NCI-H1417 (cell line): ENCODE data around the gene PTPRM.

Experiments used
- DNase-seq, 3 experiments: peaks; one replicate each; lab custom pipeline; 2025; lab: John Stamatoyannopoulos, UW

Gene PTPRM

GRCh38 chr18:8004792-8005191, 437.7 kb downstream of the PTPRM start:
- no peak for DNase-seq

- DNase-seq: no peak
Observed at GRCh38 chr18:8005870-8006569, 438.9 kb downstream of the PTPRM start.

- DNase-seq: no peak
Observed at GRCh38 chr18:8006979-8007378, 439.9 kb downstream of the PTPRM start.

- DNase-seq: peak; percentile 36 to 83 (median 48)
Observed at GRCh38 chr18:8008033-8008432, 440.9 kb downstream of the PTPRM start.

GRCh38 chr18:8011361-8011760, 444.2 kb downstream of the PTPRM start:
- no peak for DNase-seq

GRCh38 chr18:8011906-8012305, 444.8 kb downstream of the PTPRM start:
- peak in 1 of 3 experiments; percentile 19 for DNase-seq

- DNase-seq: no peak
Observed at GRCh38 chr18:8018701-8019331, 451.7 kb downstream of the PTPRM start.

- DNase-seq: no peak
Observed at GRCh38 chr18:8019600-8019999, 452.5 kb downstream of the PTPRM start.

GRCh38 chr18:8020132-8020846, 453.2 kb downstream of the PTPRM start:
- DNase-seq: no peak

GRCh38 chr18:8029061-8029460, 461.9 kb downstream of the PTPRM start:
- peak in 1 of 3 experiments; percentile 5 for DNase-seq

GRCh38 chr18:8029731-8030130, 462.6 kb downstream of the PTPRM start:
- DNase-seq: no peak

- no peak for DNase-seq
Observed at GRCh38 chr18:8030201-8030600, 463.1 kb downstream of the PTPRM start.

- no peak for DNase-seq
Observed at GRCh38 chr18:8031496-8031895, 464.4 kb downstream of the PTPRM start.

GRCh38 chr18:8034674-8035073, 467.6 kb downstream of the PTPRM start:
- DNase-seq: no peak

- DNase-seq: peak in 1 of 3 experiments; percentile 22
Observed at GRCh38 chr18:8036551-8036950, 469.4 kb downstream of the PTPRM start.

- DNase-seq: no peak
Observed at GRCh38 chr18:8037296-8037695, 470.2 kb downstream of the PTPRM start.

GRCh38 chr18:8040021-8040420, 472.9 kb downstream of the PTPRM start:
- DNase-seq: no peak

- peak in 2 of 3 experiments; percentile 3 to 41 for DNase-seq
Observed at GRCh38 chr18:8041526-8042111, 474.5 kb downstream of the PTPRM start.

- DNase-seq: no peak
Observed at GRCh38 chr18:8044004-8044403, 476.9 kb downstream of the PTPRM start.

- no peak for DNase-seq
Observed at GRCh38 chr18:8045160-8045883, 478.2 kb downstream of the PTPRM start.

GRCh38 chr18:8045884-8046281, 478.8 kb downstream of the PTPRM start:
- DNase-seq: no peak

- DNase-seq: no peak
Observed at GRCh38 chr18:8046441-8046840, 479.3 kb downstream of the PTPRM start.
